Panc1 (cell line): ENCODE results near the gene DIP2C. TPM values are rescaled to one million over a fixed set of nuclear protein-coding genes. Genes with fewer than 3 reads are reported as not detected.

Source experiments
- ATAC-seq: fragments of 200-7000 bp; cut with Tn5 transposase; 2 replicates; pipeline ENCODE4 v1.9.1; 2020; ENCODE audit warnings: mild to moderate bottlenecking, moderate library complexity
- BruUV-seq: library from RNA; stranded (reverse); fragments of 400-500 nt; replicated peaks from 2 replicates; lab custom pipeline; 2021; lab: Mats Ljungman, UMichigan
- CTCF ChIA-PET: fragments of 300-600 bp; sonication (Branson Sonifier 250); formaldehyde crosslinking; loops from one replicate; lab custom pipeline; 2022; ENCODE audit warnings: antibody characterized with exemption; lab: Charles Lee
- POLR2A ChIA-PET: fragments of 300-600 bp; sonication (Branson Sonifier 250); formaldehyde crosslinking; loops from one replicate; lab custom pipeline; 2022; ENCODE audit warnings: antibody characterized with exemption; lab: Charles Lee
- DNase-seq: peaks from one replicate; pipeline ENCODE4 v3.0.0-alpha.2; 2010; ENCODE audit warnings: low read depth, low spot score
- H3K27ac ChIP-seq: 2 replicates; pipeline ENCODE4 v1.5.1; 2011; ENCODE audit warnings: mild to moderate bottlenecking, low read length, inconsistent platforms
- H3K27me3 ChIP-seq: fragments of 200-500 bp; sonication (Bioruptor generic); 2 replicates; pipeline ENCODE4 v1.6.0; 2014; ENCODE audit warnings: low read length, inconsistent platforms; ENCODE audit not compliant: control insufficient read depth, insufficient read depth
- H3K36me3 ChIP-seq: fragments of 200-500 bp; sonication (Bioruptor generic); 2 replicates; pipeline ENCODE4 v1.5.1; 2014; ENCODE audit warnings: inconsistent platforms, mild to moderate bottlenecking, low read length, moderate library complexity; ENCODE audit not compliant: control insufficient read depth, insufficient read depth
- H3K4me1 ChIP-seq: 2 replicates; pipeline ENCODE4 v1.5.1; 2011; ENCODE audit warnings: inconsistent platforms, mild to moderate bottlenecking, low read length, moderate library complexity; ENCODE audit not compliant: control insufficient read depth, insufficient read depth
- H3K4me3 ChIP-seq, 2 experiments: 2 replicates each; pipeline ENCODE4 v1.5.1; 2011 to 2012; ENCODE audit warnings: low read depth in 2 of 2, low read length in 2 of 2, mild to moderate bottlenecking in 2 of 2, inconsistent platforms in 1 of 2, moderate library complexity in 1 of 2
- H3K9me3 ChIP-seq: fragments of 200-500 bp; sonication (Bioruptor generic); 2 replicates; pipeline ENCODE4 v1.5.1; 2014; ENCODE audit warnings: low read depth, mild to moderate bottlenecking, inconsistent platforms, low read length, moderate library complexity; ENCODE audit not compliant: control insufficient read depth, insufficient read depth
- CTCF ChIP-seq: fragments of 450-650 bp; IDR thresholded peaks from 2 replicates; pipeline ENCODE4 v1.5.1; 2017; ENCODE audit warnings: mild to moderate bottlenecking
- POLR2AphosphoS5 ChIP-seq: IDR thresholded peaks from 2 replicates; pipeline ENCODE4 v1.6.1; 2012; ENCODE audit warnings: mild to moderate bottlenecking, low read depth, low read length, moderate library complexity
- REST ChIP-seq, 2 experiments: IDR thresholded peaks; 2 replicates each; pipeline ENCODE4 v1.6.1; 2011 to 2012; ENCODE audit warnings: low read depth in 2 of 2, control low read depth in 1 of 2, low read length in 1 of 2, mild to moderate bottlenecking in 1 of 2, moderate library complexity in 1 of 2; ENCODE audit not compliant: insufficient read depth in 1 of 2
- SIN3A ChIP-seq: IDR thresholded peaks from 2 replicates; pipeline ENCODE4 v1.6.1; 2012; ENCODE audit warnings: low read depth, mild to moderate bottlenecking, low read length, moderate library complexity, borderline replicate concordance; ENCODE audit not compliant: insufficient read depth
- TCF7L2 ChIP-seq: IDR thresholded peaks from 2 replicates; pipeline ENCODE4 v1.6.1; 2011; ENCODE audit warnings: mild to moderate bottlenecking, low read depth, low read length, inconsistent platforms
- in situ Hi-C: cut with HindIII; loops from 2 replicates; pipeline ENCODE4 v1.10.0; 2016; ENCODE audit warnings: low sequenced_read_pairs, low pct_unique_long_range_greater_than_20kb
- intact Hi-C: fragments of 100-400 bp; cut with micrococcal nuclease; formaldehyde crosslinking; loops from one replicate; pipeline ENCODE4 v1.10.0; 2022; ENCODE audit not compliant: unreplicated experiment
- total RNA-seq: library from RNA; stranded (reverse); gene quantifications from one replicate; pipeline ENCODE4 v1.2.1, GENCODE V29; 2021; ENCODE audit not compliant: unreplicated experiment

The DIP2C gene
- total RNA-seq, 1 experiment from 2014 or later: 13.2 TPM

GRCh38 chr10:627032-627992 is 62.2 kb downstream of the DIP2C start:
- H3K27me3 ChIP-seq: no peaks in the 10 kb centered on the region
- DNase-seq (no peak), ATAC-seq (no peak)
- BruUV-seq: no TSS peak
- H3K9me3 ChIP-seq: no peaks in the 10 kb centered on the region
- CTCF ChIA-PET: no interaction called here
- TF ChIP-seq POLR2AphosphoS5: no peak
- TF ChIP-seq SIN3A: no peak
- TF ChIP-seq CTCF: no peak
- TF ChIP-seq TCF7L2: no peak
- no peak for TF ChIP-seq REST (IDR thresholded peaks at IDR 0.05; ENCODE audit: insufficient read depth in 1 of 2, low read depth in 2 of 2, low read length in 1 of 2)
- H3K27ac ChIP-seq: peak overlapping the region; percentile 7; the same call in 1 of the 2 replicates
- peaks cover 21% of the 10 kb centered on the region for H3K4me1 ChIP-seq
- H3K36me3 ChIP-seq: no peaks in the 10 kb centered on the region
- in situ Hi-C loops (no loop called here), intact Hi-C loops (no loop called here)
- H3K4me3 ChIP-seq: no peak overlapping the region
- POLR2A ChIA-PET: no interaction called here

- POLR2A ChIA-PET: interaction anchor here (0.6 kb wide), 1 partner anchor 299 kb away, joined by 5 read pairs; no protein-coding TSS in a partner anchor
- Histone ChIP-seq H3K4me3 (peak overlapping the region; percentile 18 to 50; a peak in 3 of 4 replicates), H3K4me1 (peaks cover 21% of the 10 kb centered on the region), H3K9me3 (no peaks in the 10 kb centered on the region), H3K36me3 (no peaks in the 10 kb centered on the region), H3K27me3 (no peaks in the 10 kb centered on the region), H3K27ac (peak overlapping the region; percentile 86)
- ATAC-seq (no peak), DNase-seq (no peak)
- BruUV-seq: no TSS peak
- intact Hi-C loops (no loop called here), in situ Hi-C loops (no loop called here)
- CTCF ChIA-PET: no interaction called here
- TF ChIP-seq TCF7L2 (no peak), CTCF (no peak)
Measured at GRCh38 chr10:625751-626711, 63.4 kb downstream of the DIP2C start.
